H1 (cell line): ENCODE results near the gene POLR3E. TPM values are rescaled to one million over a fixed set of nuclear protein-coding genes. Genes with fewer than 3 reads are reported as not detected.

Experiments
- CTCF ChIA-PET: fragments of 300-600 bp; sonication (Branson Sonifier 250); formaldehyde crosslinking; loops from one replicate; lab custom pipeline; 2021; ENCODE audit not compliant: partially characterized antibody; lab: Charles Lee
- POLR2A ChIA-PET: fragments of 300-600 bp; sonication (Branson Sonifier 250); formaldehyde crosslinking; loops from one replicate; lab custom pipeline; 2021; ENCODE audit warnings: inconsistent platforms; ENCODE audit not compliant: partially characterized antibody; lab: Charles Lee
- DNase-seq, 2 experiments: peaks; one replicate each; pipeline versions ENCODE4 v3.0.0 to v3.0.0-alpha.2; 2010 to 2022; ENCODE audit warnings: low spot score in 2 of 2, low read depth in 1 of 2, mixed read lengths in 1 of 2
- FAIRE-seq: peaks from 2 replicates; lab custom pipeline; 2011; peaks lifted over from hg19 to GRCh38; lab: Jason Lieb, UNC
- H2AFZ ChIP-seq: 2 replicates; pipeline ENCODE4 v1.8.1; 2012; ENCODE audit warnings: low read length, inconsistent platforms
- H2AK5ac ChIP-seq: 2 replicates; pipeline ENCODE4 v1.6.1; 2013; ENCODE audit warnings: low read depth, low read length
- H2BK120ac ChIP-seq: replicated peaks from 2 replicates; pipeline ENCODE3; 2013; ENCODE audit warnings: low read depth, low read length, inconsistent platforms
- H2BK12ac ChIP-seq: 2 replicates; pipeline ENCODE4 v1.6.1; 2013; ENCODE audit warnings: low read depth, low read length
- H2BK15ac ChIP-seq: 2 replicates; pipeline ENCODE4 v1.6.1; 2013; ENCODE audit warnings: low read length
- H2BK20ac ChIP-seq: 2 replicates; pipeline ENCODE4 v1.6.1; 2013; ENCODE audit warnings: low read length
- H2BK5ac ChIP-seq: 2 replicates; pipeline ENCODE4 v1.6.1; 2013; ENCODE audit warnings: low read depth, low read length
- H3K14ac ChIP-seq: 2 replicates; pipeline ENCODE4 v1.6.1; 2013; ENCODE audit warnings: inconsistent platforms; ENCODE audit not compliant: insufficient read length
- H3K18ac ChIP-seq: 2 replicates; pipeline ENCODE4 v1.6.1; 2013; ENCODE audit warnings: low read length; ENCODE audit errors: extremely low read depth
- H3K23ac ChIP-seq: 2 replicates; pipeline ENCODE4 v1.6.1; 2013; ENCODE audit warnings: inconsistent platforms; ENCODE audit not compliant: insufficient read length
- H3K23me2 ChIP-seq: 2 replicates; pipeline ENCODE4 v1.6.1; 2013; ENCODE audit warnings: low read depth, low read length
- H3K27ac ChIP-seq: 2 replicates; pipeline ENCODE4 v1.6.1; 2011; ENCODE audit warnings: low read depth, low read length, inconsistent platforms
- H3K27me3 ChIP-seq, 4 experiments: replicated peaks in 1 of 4; 1 replicate in 1 of 4; 2 replicates in 3 of 4; pipeline versions ENCODE4 v1.6.1 to v1.8.1; 2011 to 2013; ENCODE audit warnings: low read length in 3 of 4, mild to moderate bottlenecking in 3 of 4, inconsistent platforms in 2 of 4, mixed read lengths in 2 of 4, moderate library complexity in 1 of 4; ENCODE audit not compliant: control insufficient read depth in 3 of 4, insufficient read depth in 3 of 4; ENCODE audit errors: extremely low read depth in 1 of 4
- H3K36me3 ChIP-seq, 4 experiments: 2 replicates each; pipeline versions ENCODE4 v1.6.1 to v1.8.1; 2011 to 2013; ENCODE audit warnings: mild to moderate bottlenecking in 4 of 4, low read length in 3 of 4, moderate library complexity in 2 of 4, control low read depth in 1 of 4, inconsistent platforms in 1 of 4; ENCODE audit not compliant: insufficient read depth in 4 of 4, control insufficient read depth in 2 of 4
- H3K4ac ChIP-seq: replicated peaks from 2 replicates; pipeline ENCODE3; 2013; ENCODE audit warnings: low read length, low read depth, mixed read lengths, inconsistent platforms; ENCODE audit not compliant: insufficient read length
- H3K4me1 ChIP-seq, 4 experiments: replicated peaks in 1 of 4; 1 replicate in 1 of 4; 2 replicates in 3 of 4; pipeline versions ENCODE4 v1.6.1 to v1.8.1; 2011 to 2013; ENCODE audit warnings: low read length in 3 of 4, inconsistent platforms in 2 of 4, mixed read lengths in 1 of 4; ENCODE audit not compliant: insufficient read depth in 4 of 4, control insufficient read depth in 3 of 4
- H3K4me2 ChIP-seq, 2 experiments: 2 replicates each; pipeline versions ENCODE4 v1.6.1 to v1.8.1; 2011 to 2013; ENCODE audit warnings: low read depth in 2 of 2, low read length in 2 of 2, control low read depth in 1 of 2, inconsistent platforms in 1 of 2, mild to moderate bottlenecking in 1 of 2; ENCODE audit not compliant: insufficient read depth in 1 of 2
- H3K4me3 ChIP-seq, 4 experiments: fragments of 200-600, 300-600 bp in 1 of 4; sonication (generic), shearing (Covaris generic), sonication (Bioruptor Twin) in 1 of 4; 2 replicates each; pipeline versions ENCODE4 v1.5.1 to v1.8.1; 2011 to 2016; ENCODE audit warnings: low read length in 4 of 4, low read depth in 3 of 4, control low read depth in 2 of 4, inconsistent platforms in 2 of 4, mild to moderate bottlenecking in 2 of 4, mixed read lengths in 1 of 4, moderate library complexity in 1 of 4; ENCODE audit not compliant: insufficient read depth in 2 of 4; ENCODE audit errors: extremely low read depth in 1 of 4
- H3K56ac ChIP-seq: replicated peaks from 2 replicates; pipeline ENCODE3; 2013; ENCODE audit warnings: low read depth, mild to moderate bottlenecking, mixed read lengths, low read length, inconsistent platforms; ENCODE audit not compliant: insufficient read length
- H3K79me1 ChIP-seq: 2 replicates; pipeline ENCODE4 v1.6.1; 2013; ENCODE audit warnings: low read depth, low read length, control low read depth
- H3K79me2 ChIP-seq, 2 experiments: 2 replicates each; pipeline versions ENCODE4 v1.6.1 to v1.8.1; 2012 to 2013; ENCODE audit warnings: low read length in 2 of 2, mild to moderate bottlenecking in 2 of 2, inconsistent platforms in 1 of 2; ENCODE audit not compliant: insufficient read depth in 2 of 2, control insufficient read depth in 1 of 2
- H3K9ac ChIP-seq, 4 experiments: replicated peaks in 1 of 4; 1 replicate in 1 of 4; 2 replicates in 3 of 4; pipeline versions ENCODE4 v1.6.1 to v1.8.1; 2011 to 2013; ENCODE audit warnings: low read depth in 3 of 4, low read length in 3 of 4, control low read depth in 2 of 4, mild to moderate bottlenecking in 2 of 4, moderate library complexity in 2 of 4, inconsistent platforms in 1 of 4; ENCODE audit errors: extremely low read depth in 1 of 4
- H3K9me3 ChIP-seq, 2 experiments: 2 replicates each; pipeline versions ENCODE4 v1.6.1 to v1.8.1; 2012 to 2013; ENCODE audit warnings: mild to moderate bottlenecking in 2 of 2, moderate library complexity in 2 of 2, control low read depth in 1 of 2, inconsistent platforms in 1 of 2, low read depth in 1 of 2, low read length in 1 of 2, mixed read lengths in 1 of 2; ENCODE audit not compliant: insufficient read depth in 2 of 2
- H4K20me1 ChIP-seq, 2 experiments: replicated peaks in 1 of 2; 2 replicates each; pipeline versions ENCODE3 to v1.8.1; 2011 to 2013; ENCODE audit warnings: inconsistent platforms in 2 of 2, low read length in 2 of 2, mild to moderate bottlenecking in 1 of 2; ENCODE audit not compliant: insufficient read depth in 2 of 2, control insufficient read depth in 1 of 2
- H4K5ac ChIP-seq: 2 replicates; pipeline ENCODE4 v1.6.1; 2013; ENCODE audit warnings: low read length, low read depth, mixed read lengths, inconsistent platforms; ENCODE audit not compliant: insufficient read length
- H4K8ac ChIP-seq: 2 replicates; pipeline ENCODE4 v1.8.0; 2013; ENCODE audit warnings: mild to moderate bottlenecking, moderate library complexity, low read length, inconsistent platforms; ENCODE audit not compliant: insufficient read depth; ENCODE audit errors: extremely low read depth
- H4K91ac ChIP-seq: replicated peaks from 2 replicates; pipeline ENCODE3; 2013; ENCODE audit warnings: low read length, mixed read lengths, inconsistent platforms; ENCODE audit not compliant: insufficient read length
- KDM1A ChIP-seq: fragments of 200-600, 300-600 bp; sonication (generic); IDR thresholded peaks from 2 replicates; pipeline ENCODE4 v1.7.1; 2016; ENCODE audit warnings: mild to moderate bottlenecking, low read length, borderline replicate concordance
- WGBS, 2 experiments: shearing (Covaris generic) in 1 of 2; methylation state at CpG; one replicate each; pipeline versions ENCODE4 v1.1.6 to v1.1.7; 2013 to 2015; ENCODE audit warnings: low lambda C conversion rate in 2 of 2, mixed read lengths in 2 of 2, inconsistent platforms in 1 of 2, low coverage in 1 of 2, missing lambda C conversion rate in 1 of 2; ENCODE audit not compliant: insufficient replicate concordance in 2 of 2, insufficient coverage in 1 of 2, insufficient read length in 1 of 2; ENCODE audit errors: extremely low coverage in 1 of 2, missing lambda C conversion rate in 1 of 2; 5-methylcytosine and 5-hydroxymethylcytosine counted together
- polyA plus RNA-seq, 7 experiments: library from polyadenylated mRNA; depleted of rRNA in 3 of 7; stranded (reverse) in 5 of 7; unstranded in 2 of 7; fragments of >200 nt in 5 of 7; fragments of 200-250 nt in 2 of 7; gene quantifications; 1 replicate in 5 of 7; 2 replicates in 1 of 7; 4 replicates in 1 of 7; pipeline versions ENCODE4 v1.2.1 to v1.2.3, GENCODE V29; 2011 to 2013; ENCODE audit warnings: missing spikeins in 2 of 7, mixed read lengths in 2 of 7
- total RNA-seq: library from RNA; stranded (reverse); fragmentation: NEBNext Ultra II Directional; extraction: Animal tissue kit (Norgen Biotek cat#: 25700); gene quantifications from 2 replicates; pipeline ENCODE4 v1.2.1, GENCODE V29; 2021

POLR3E gene
- total and polyA plus RNA-seq, 2 of the 8 experiments (the other 6 are each of a cell fraction or from before 2014, with no cell fraction given): 96.5 to 125 TPM

DNA sequence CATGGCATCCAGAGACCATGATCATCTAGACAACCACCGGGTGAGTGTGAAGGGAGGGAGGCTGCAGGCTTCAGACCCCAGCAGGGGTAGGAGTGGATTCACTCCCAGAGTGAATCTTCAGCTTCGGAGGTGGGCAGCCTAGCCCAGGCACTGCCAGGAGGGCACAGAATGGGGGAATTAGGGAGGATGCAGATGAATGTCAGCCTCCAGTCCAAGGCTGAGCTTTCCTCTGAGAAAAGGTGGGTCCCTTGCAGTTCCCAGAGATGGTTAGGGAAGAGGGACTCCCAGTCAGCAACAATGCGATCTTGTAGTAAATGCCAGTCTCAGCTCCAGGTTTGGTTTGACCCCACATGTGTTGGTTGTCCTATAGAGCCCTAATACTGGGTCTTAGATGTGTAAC is 36.7 kb upstream of the POLR3E start:
- Histone ChIP-seq H3K4me2 (no peak overlapping the region), H3K79me1 (peaks cover 2% of the 10 kb centered on the region; the same call in 1 of the 2 replicates), H4K91ac (no peak overlapping the region), H3K14ac (no peak overlapping the region), H3K4me3 (no peak overlapping the region), H3K27me3 (no peaks in the 10 kb centered on the region), H2BK20ac (no peak overlapping the region), H3K27ac (no peak overlapping the region), H2BK12ac (no peak overlapping the region), H2AK5ac (no peak overlapping the region), H2BK120ac (no peak overlapping the region), H3K9ac (no peak overlapping the region), H3K36me3 (peaks cover 7 to 39% (median 25%) of the 10 kb centered on the region in 4 experiments), H3K79me2 (no peaks in the 10 kb centered on the region), H2BK5ac (no peak overlapping the region), H3K9me3 (no peaks in the 10 kb centered on the region), H3K23me2 (no peaks in the 10 kb centered on the region), H4K20me1 (peaks cover 0 to 2% of the 10 kb centered on the region in 2 experiments), H3K4me1 (no peaks in the 10 kb centered on the region), H2BK15ac (no peak overlapping the region), H4K5ac (no peak overlapping the region), H4K8ac (no peak overlapping the region), H2AFZ (no peak overlapping the region), H3K18ac (no peak overlapping the region), H3K56ac (no peak overlapping the region), H3K4ac (no peak overlapping the region), H3K23ac (no peak overlapping the region)
- DNase-seq: no peak
- 92% methylated on average over 3 of the region's 3 CpGs; no CpG with 5 or more reads in 1 of the 2 experiments for WGBS, 2 experiments
- no peak for FAIRE-seq
- CTCF ChIA-PET: interaction anchor here (0.8 to 1.3 kb wide), 4 partner anchors 18 to 66 kb away, joined by 3 to 4 read pairs (median 3); no protein-coding TSS in a partner anchor
- POLR2A ChIA-PET: interaction anchor here (0.6 kb wide), 1 partner anchor 1129 kb away, joined by 3 read pairs; no protein-coding TSS in a partner anchor
- TF ChIP-seq KDM1A: no peak
